ENCODE results near the gene CYB5B.

CYB5B gene

DNA sequence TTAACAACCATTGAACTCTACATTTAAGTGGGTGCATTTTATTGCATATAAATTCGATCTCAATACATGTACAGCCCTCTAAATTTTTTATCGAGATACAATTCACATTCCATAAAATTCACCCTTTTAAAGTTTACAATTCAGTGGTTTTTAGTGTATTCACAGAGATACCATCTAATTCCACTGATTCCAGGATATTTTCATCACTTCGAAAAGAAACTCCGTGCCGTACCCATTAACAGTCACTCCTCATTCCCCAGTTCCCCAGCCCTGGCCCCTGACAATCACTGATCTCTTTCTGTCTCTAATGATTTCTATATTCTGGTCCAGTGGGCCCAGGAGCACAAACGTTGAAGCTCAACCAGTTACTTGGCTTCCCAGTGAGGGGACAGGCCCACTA, 61.4 kb downstream of the CYB5B start:
- no peak for DNase-seq (ENCODE audit: low read depth)

DNA sequence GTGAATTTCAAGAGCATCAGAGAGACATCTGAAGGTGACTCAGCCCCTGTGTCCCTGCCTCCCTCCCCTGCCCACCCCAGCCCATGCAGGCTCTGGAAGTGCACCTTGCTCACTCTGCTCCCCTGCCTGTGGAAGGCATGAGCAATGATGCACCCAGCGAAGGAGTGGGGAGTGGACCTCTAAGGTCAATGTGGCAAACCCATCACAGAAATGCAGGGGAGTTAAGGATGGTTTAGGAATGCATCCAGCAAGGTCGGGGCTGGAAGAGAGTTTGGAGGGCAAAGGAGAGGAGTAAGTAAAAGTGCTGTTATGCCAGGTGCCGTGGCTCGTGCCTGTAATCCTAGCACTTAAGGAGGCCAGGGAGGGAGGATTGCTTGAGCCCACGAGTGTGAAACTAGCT, 61.9 kb downstream of the CYB5B start:
- DNase-seq (ENCODE audit: low read depth) = no peak

DNA sequence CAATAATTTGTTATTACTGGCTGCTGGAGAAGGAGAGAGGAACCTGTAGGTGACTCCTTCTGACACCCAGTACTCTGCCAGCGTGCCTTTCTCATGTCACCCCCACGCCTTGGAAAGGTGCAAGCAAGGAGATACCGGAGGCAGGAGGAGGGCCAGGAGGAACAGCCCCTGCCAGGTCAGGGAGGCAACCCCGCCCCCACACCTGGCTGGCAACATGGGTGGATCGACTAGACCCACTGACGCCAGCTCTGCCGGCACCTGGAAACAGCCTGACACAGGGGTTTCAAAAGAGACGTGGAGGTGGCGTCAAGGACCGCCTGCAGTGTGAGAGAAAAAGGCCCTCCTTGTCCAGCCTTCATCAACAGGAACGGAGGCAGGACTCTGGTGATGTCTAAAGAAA, 62.3 kb downstream of the CYB5B start:
- no peak for DNase-seq (ENCODE audit: low read depth)

DNA sequence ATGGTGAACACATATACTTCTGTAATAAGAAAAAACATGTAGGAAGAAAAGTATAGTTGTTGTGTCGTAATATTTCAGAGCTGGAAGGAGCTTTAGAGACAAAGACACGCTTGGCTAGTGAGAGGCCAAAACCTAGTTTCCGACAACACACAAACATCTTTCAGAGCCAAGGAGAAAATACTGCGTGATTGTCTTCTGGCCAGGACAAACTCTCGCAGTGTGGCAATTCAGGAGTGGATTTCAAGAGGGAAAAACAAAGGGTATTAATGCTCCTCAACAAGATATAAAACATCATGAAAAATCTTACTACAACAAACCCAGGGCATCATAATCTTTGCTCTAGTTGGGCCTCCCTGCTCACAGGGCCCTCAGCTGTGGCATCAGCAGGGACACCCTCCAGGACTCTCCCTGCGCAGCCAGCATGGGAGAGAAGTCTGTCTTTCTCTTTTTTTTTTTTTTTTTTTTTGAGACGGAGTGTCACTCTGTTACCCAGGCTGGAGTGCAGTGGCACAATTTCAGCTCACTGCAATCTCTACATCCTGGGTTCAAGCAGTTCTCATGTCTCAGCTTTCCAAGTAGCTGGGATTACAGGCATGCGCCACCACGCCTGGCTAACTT, 66.4 kb downstream of the CYB5B start:
- DNase-seq (ENCODE audit: low read depth) = no peak

DNA sequence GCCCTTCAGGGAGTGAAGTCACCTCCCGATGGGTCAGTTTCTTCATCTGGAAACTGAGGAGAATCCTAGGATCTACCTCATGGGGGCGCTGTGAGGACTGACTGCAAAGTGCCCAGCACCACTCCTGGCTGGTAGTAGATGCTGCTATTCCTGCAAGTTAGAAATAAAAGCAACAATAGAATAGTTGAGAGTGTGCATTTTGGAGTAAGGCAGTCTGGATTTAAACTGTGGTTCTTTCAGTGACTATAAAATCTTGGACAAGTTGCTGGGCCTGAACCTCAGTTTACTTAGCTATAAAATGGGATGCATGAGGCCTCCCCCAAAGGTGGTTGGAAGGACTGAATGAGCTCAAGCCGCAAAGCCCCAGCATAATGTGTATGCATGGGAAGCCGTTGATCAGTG, 70.6 kb downstream of the CYB5B start:
- no peak for DNase-seq (ENCODE audit: low read depth)

DNA sequence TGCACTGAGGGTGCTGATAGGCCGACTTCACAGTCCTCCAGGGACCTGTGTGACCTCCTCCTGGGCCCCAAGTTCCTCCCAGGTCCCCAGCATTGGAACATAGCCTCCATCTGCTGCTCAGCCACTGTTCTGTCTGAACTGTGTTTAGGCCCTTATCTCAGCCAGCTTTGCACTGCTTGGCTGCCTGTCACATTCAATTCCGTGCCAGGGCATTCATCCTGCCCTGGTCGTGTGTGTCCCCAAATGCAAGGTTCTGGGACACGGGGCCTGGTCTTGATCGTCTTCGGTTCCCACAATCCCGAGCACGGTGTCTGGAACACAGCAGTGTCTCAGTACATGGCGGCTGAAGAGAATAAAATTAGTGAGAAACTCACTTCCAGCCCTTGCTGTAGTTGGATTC, 71.4 kb downstream of the CYB5B start:
- DNase-seq (ENCODE audit: low read depth) = no peak

DNA sequence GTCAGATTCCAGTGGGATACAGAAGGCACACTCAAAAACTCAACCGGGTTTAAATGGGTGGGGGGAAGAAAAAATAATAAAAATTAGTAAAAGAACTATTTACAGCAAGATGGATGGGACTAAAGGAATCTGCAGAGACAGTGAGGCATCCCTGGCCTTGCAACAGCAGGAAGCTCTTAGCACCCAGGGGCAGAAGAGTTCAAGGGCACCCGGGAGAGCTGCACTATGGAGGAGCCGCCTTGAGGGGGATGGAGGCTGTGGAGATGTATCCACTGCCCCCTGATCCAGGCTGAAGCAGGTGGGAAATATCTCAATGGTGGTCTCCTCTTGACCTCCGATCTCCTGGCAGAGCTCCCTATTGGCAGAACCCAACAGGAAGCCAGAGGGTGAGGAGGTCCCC, 72.0 kb downstream of the CYB5B start:
- no peak for DNase-seq (ENCODE audit: low read depth)

DNA sequence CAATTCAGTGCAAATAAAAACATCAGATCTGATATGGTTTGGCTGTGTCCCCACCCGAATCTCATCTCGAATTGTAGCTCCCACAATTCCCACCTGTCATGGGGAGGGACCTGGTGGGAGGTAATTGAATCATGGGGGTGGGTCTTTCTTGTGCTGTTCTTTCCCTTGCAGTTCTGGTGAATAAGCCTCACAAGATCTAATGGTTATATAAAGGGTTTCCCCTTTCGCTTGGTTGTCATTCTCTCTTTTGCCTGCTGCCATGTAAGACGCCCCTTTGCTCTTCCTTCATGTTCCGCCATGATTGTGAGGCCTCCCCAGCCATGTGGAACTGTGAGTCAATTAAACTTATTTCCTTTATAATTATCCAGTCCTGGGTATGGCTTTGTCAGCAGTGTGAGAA, 72.5 kb downstream of the CYB5B start:
- no peak for DNase-seq (ENCODE audit: low read depth)

DNA sequence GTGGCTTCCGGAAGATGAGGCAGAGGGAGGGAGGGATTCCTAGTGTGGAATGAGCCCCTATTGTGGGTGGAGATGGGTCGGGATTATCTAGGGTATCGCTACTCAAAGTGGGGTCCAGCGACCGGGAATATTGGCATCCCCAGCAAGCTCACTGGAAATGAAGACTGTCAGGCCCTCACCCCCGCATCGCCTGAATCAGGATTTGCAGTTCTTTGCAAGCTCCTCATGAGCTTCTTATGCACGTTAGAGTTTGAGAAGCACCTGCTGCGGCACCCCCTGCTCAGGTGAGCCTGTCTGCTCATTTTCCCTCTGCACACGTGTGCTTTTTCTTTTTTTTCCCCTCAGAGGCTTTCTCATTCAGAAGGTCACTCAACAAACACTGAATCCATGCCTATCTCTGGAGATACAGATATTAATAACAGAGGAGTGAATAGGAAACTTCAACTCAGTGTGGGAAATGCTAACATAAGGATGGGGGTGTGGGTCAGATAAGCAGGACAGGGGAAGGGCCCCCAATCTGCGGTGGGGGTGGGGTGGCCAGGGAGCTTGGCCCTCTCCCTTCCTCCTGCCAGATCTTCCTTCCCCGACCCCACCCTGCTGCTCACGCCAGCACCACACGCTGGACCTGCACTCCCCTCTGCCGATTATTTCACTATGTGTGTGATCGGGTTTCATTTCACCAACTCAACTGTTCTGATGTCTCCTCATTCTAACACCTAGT, 73.6 kb downstream of the CYB5B start:
- no peak for DNase-seq (ENCODE audit: low read depth)

DNA sequence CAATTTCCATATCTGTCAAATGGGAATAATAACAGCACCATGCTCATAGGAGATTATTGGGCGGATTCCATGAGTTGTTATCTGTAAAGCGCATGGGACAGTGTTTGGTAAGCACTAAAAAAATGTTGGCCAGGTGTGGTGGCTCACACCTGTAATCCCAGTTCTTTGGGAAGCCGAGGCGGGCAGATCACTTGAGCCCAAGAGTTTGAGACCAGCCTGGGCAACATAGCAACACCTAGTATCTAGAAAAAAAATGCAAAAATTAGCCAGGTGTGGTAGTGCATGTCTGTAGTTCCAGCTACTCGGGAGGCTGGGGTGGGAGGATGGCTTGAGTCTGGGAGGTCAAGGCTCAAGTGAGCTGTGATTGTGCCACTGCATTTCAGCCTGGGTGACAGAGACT, 74.5 kb downstream of the CYB5B start:
- DNase-seq (ENCODE audit: low read depth) = no peak

DNA sequence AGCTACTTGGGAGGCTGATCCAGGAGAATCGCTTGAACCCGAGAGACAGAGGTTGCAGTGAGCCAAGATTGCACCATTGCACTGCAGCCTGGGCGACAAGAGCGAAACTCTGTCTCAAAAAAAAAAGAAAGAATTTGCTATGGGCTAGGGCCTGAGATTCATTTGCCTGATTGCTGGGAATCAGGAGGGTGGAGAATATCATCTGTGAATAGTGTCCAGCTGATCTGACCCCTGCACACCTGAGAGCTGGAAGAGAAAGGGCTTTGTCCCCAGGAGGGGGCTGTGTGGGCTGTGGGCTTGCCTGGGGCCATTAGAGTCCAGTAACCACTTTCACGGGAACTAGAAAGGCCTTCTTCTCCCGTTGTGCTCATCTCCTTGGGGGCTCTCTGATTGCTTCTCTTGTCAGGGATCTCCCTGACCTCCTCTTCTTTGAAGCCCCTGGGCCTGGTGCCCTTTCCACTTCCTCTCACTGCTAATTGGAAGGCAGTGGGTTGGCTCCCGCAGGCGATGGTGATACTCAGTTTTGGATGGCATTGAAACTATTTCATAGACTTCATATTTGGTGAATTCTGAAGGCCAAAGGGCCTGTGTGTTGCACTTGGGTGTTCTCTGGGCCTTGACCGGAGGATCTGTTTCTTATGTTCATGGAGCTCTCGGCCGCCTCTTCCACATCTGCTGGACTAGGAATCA, 75.3 kb downstream of the CYB5B start:
- DNase-seq (ENCODE audit: low read depth) = no peak

DNA sequence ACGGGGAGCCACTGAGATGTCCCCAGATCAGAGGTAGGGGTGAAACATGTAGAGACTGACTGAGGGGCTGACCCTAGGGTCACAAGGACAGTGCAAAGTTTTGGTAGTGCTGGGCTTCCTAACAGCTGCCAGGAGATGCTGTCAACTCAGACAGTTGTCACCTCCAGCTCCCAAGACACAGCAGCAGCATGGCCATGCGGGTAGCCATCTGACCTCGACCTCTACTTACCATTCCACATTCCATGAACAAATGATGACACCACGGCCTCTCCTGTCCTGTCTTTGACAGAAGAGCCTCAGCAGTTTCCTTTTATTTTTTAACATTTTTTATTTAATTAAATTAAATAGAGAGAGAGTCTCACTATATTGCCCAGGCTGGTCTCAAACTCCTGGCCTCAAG, 76.1 kb downstream of the CYB5B start:
- DNase-seq (ENCODE audit: low read depth) = no peak

DNA sequence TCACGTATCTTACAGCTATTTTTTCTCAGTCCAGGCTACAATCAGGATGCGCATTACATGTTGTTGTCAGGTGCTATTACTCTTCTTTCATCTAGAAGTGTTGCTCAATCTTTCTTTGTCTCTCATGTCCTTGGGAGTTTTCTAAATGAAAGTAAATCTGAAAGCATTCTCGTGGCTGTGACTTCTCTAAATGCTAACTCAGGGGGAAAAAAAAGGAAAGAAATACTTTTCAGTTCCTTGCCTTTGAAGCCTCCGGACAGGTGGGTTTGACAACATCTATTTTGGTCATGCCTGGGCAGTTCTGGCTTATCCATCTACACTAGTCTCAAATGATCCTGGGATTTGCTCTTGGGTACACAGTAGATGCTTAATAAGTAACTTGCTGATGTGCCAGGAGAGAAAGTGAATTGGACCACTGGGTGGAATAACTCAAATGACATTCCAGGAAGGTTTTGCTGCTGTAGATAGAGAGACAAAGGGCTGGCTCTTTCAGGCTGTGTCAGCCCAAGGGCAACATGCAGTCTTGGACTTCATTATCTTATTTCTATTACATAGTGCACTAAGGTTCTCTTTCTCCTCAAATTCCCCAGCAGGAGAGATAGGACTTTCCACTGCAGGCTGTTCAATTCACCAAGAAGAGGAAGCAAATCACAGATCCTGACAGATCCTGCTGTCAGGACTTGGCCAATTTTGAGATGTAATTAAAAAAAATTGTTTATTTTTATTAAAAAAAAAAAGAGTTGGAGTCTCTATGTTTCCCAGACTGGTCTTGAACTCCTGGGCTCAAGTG, 77.7 kb downstream of the CYB5B start:
- no peak for DNase-seq (ENCODE audit: low read depth)

DNA sequence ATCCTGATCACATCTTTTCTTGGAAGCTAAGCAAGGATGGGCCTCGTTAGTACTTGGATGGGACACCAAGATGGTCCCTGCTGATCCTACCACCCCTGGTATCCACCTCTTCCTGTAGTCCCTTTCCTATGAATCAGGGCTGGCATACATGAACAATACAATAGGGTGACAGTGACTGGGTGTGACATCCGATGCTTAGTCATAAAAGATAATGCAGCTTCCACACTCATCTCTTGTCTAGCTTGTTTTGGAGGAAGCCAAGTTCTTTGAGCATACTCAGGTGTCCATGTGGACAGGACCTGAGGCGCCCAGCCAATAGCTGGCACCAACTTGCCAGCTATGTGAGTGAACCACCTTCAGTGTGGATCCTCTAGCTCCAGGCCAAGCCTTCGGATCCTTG, 78.8 kb downstream of the CYB5B start:
- no peak for DNase-seq (ENCODE audit: low read depth)

DNA sequence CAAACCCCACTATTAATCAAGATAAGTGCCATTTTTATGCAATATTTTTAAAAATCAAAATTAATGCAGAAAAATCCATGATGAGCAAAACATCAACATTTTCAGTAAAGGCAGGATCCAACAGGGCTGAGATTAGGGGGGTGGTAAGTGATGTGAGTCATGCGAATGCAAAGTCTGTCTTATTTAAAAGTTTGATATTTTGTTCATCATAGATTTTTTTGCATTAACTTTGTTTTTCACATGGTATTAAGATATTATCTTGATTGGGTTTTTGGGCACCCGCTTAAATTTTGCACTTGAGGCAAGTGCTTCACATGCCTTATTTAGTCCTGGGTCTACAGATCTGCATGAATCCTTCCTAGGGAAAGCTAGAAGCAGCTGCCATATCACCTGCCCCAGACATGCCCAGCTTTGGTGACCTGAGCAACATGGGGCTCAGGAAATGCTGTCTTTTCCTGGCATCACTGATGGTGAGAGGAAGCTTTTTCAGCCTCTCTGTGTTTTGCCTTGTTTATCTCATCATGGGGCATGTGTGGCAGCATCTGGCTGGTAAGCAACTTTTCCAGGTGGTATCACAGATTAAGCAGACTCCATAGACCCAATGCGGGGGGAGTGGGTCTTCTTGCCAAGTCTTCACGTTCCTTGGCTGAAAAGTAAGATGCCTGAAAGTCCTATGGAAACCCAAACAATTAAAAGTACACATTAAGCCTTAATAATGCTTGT, 83.8 kb downstream of the CYB5B start:
- DNase-seq (ENCODE audit: low read depth) = no peak

DNA sequence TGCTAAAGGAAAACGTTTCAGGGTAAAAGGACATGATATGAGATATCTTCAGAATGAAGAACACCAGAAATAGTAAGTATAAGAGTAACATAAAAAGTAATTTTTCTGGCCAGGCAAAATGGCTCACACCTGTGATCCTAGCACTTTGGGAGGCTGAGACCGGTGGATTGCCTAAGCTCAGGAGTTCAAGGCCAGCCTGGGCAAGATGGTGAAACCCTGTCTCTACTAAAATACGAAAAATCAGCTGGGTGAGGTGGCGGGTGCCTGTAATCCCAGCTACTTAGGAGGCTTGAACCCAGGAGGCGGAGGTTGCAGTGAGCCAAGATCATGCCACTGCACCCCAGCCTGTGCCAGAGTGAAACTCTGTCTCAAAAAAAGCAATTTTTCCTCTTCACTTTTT, 84.7 kb downstream of the CYB5B start:
- no peak for DNase-seq (ENCODE audit: low read depth)

DNA sequence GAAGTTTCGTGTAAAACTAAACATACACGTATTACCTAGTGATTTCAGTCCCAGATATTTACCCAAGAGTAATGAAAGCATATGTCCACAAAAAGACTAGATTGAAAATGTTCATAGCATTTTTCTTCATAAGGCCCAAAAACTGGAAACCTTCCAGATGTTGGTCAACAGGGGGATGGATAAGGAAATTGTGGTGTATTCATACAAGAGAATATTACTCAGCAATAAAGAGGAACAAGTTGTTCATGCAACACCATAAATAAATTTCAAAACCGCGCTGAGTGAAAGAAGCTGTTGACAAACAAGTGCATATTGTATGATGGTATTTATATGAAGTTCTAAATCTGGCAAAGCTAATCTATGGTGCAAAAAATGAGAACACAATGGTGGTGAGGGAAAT, 87.2 kb downstream of the CYB5B start:
- DNase-seq (ENCODE audit: low read depth) = no peak

DNA sequence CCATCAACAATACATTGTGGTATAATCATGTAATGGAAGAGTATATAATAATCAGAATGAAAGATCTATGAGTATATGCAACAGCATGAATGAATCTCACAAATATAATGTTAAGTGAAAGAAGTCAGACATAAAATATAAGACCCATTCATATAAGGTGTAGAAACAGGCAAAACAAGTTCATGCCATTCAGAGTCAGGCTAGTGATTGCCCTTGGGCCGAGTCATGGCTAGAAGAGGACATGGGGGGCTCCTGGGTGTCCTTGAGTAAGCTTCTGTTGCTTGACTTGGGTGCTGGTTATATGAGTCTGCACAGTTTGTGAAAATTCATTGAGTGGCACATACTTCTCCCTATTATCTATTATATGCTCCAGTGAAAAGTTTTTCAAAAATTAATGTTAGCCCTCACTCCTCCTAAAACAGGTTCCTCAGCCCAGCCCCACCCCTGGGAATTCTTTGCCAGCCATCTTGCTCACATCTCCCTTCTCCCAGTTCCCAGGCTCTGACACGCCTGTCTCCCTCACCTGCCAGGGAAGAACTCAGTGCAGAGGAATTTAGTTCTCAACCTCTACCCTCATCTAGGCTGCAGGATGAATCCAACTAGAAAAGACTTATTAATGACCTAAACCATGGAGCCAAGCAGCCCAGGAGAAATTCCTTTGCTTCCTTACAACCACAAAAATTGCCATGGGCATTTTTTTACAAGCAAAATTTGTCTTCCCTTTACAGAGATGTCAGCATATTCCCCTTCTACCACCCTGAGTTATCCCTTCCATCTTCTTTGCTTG, 89.0 kb downstream of the CYB5B start:
- peak; percentile 79 for DNase-seq (ENCODE audit: low read depth)

DNA sequence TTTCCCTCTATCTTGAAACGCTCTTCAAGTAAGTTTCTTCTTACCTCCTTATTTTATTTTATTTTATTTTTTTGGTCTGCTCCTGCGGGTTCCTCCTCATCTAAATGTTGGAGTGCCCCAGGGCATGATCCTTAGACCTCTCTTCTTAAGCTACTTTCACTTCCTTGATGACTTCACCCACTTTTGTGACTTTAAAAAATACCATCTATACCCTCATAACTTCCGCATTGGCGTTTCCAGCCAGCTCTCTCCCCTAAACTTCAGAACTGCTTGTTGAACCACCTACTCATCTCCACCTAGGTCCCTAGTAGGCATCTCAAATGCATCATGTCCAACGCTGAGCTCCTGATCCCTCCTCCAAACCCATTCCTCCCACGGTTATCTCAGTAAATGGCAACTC, 89.9 kb downstream of the CYB5B start:
- no peak for DNase-seq (ENCODE audit: low read depth)
